ENCODE data around the gene TMPRSS4.

TMPRSS4 gene

DNA sequence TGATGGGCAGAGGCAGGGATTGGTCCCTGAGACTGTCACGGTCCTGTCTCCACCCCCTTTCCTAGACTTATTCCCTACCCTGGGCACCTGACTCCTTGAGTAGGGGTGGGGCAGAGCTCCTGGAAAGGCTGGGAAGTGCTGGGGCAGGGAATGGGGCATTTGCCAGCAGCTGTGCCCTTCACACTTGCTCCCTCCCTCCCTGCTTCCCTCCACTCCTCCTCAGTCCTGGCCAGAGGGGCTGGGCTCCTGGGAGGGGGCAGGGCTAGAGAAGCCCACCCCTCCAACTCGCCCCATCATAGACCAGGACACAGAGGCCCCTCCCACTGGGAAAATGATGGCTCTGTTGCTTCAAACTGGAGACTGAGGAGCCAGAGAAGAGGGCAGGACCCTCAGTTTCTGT lies 88.0 kb downstream of the TMPRSS4 start:
- H3F3A ChIP-seq (ENCODE audit: insufficient read depth, low read length): no peaks in the 10 kb centered on the region
- H3K9me2 ChIP-seq (ENCODE audit: low read depth, low read length): no peaks in the 10 kb centered on the region

DNA sequence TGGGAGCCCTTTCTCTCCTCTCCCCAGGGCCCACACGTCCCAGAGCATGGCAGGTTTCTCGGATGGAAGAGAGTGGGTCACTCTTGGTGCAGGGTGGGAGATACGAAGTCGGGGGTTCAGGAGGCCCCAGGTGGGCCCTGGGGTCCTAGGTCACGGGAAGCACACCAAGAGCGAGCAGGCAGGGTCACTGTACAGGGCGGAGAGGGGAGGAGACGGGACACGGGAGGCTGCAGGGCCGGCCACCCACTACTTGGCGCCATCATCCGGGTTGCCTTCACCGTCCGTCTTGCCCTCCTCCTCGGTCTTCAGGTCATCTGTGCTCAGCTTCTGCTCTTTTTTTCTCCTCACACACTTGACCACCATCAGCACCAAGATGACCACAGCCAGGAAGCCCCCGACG lies 89.8 kb downstream of the TMPRSS4 start:
- no peak overlapping the region for H3K4me2 ChIP-seq (ENCODE audit: low read length)

More for the DNA sequence above, 88.0 kb downstream of the TMPRSS4 start:
- H4K20me1 ChIP-seq (ENCODE audit: insufficient read depth, low read length): no peaks in the 10 kb centered on the region
- H3K9ac ChIP-seq (ENCODE audit: low read length): no peak overlapping the region
- no peaks in the 10 kb centered on the region for H3K36me3 ChIP-seq (ENCODE audit: insufficient read depth, low read length)
- H3K79me2 ChIP-seq (ENCODE audit: insufficient read depth, low read length): no peaks in the 10 kb centered on the region
- TF ChIP-seq EZH2 (IDR thresholded peaks at IDR 0.05; ENCODE audit: borderline replicate concordance, low read length): no peak
- TF ChIP-seq, protein P1, sequence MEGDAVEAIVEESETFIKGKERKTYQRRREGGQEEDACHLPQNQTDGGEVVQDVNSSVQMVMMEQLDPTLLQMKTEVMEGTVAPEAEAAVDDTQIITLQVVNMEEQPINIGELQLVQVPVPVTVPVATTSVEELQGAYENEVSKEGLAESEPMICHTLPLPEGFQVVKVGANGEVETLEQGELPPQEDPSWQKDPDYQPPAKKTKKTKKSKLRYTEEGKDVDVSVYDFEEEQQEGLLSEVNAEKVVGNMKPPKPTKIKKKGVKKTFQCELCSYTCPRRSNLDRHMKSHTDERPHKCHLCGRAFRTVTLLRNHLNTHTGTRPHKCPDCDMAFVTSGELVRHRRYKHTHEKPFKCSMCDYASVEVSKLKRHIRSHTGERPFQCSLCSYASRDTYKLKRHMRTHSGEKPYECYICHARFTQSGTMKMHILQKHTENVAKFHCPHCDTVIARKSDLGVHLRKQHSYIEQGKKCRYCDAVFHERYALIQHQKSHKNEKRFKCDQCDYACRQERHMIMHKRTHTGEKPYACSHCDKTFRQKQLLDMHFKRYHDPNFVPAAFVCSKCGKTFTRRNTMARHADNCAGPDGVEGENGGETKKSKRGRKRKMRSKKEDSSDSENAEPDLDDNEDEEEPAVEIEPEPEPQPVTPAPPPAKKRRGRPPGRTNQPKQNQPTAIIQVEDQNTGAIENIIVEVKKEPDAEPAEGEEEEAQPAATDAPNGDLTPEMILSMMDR (IDR thresholded peaks at IDR 0.05; ENCODE audit: low read length): no peak
- H2AFZ ChIP-seq (ENCODE audit: low read length): no peak overlapping the region
- no peaks in the 10 kb centered on the region for H3K4me1 ChIP-seq (ENCODE audit: insufficient read depth, low read length, severe bottlenecking)
- no peak overlapping the region for H3K4me2 ChIP-seq (ENCODE audit: low read length)
- H3K27ac ChIP-seq (ENCODE audit: low read depth, low read length, poor library complexity, severe bottlenecking): no peak overlapping the region
- H3K27me3 ChIP-seq (ENCODE audit: insufficient read depth, low read length): no peaks in the 10 kb centered on the region
- no peaks in the 10 kb centered on the region for H3K9me3 ChIP-seq (ENCODE audit: low read length)
- H3K4me3 ChIP-seq (ENCODE audit: low read depth, low read length, poor library complexity, severe bottlenecking): no peak overlapping the region

DNA sequence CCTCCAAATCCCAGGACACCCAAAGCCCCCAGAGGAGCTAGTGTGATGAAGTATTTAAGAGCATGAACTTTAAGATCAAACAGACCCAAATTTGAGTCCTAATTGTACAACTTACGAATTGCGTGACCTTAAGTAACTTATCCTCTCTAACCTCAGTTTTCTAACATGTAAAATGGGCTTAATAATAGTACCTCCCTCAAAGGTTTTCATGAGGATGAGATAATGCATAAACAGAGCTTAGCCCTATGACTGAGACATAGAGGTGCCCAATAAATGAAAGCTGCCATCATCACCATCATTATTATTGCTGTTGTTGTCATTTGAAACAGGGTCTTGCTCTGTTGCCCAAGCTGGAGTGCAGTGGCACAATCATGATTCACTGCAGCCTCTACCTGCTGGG lies 90.4 kb downstream of the TMPRSS4 start:
- TF ChIP-seq, protein P1 (IDR thresholded peaks at IDR 0.05; ENCODE audit: low read length): no peak
- TF ChIP-seq EZH2 (IDR thresholded peaks at IDR 0.05; ENCODE audit: borderline replicate concordance, low read length): no peak
- Histone ChIP-seq H3K9me3 (ENCODE audit: low read length) (no peaks in the 10 kb centered on the region), H3F3A (ENCODE audit: insufficient read depth, low read length) (no peaks in the 10 kb centered on the region), H3K4me1 (ENCODE audit: insufficient read depth, low read length, severe bottlenecking) (no peaks in the 10 kb centered on the region), H3K27ac (ENCODE audit: low read depth, low read length, poor library complexity, severe bottlenecking) (no peak overlapping the region), H3K79me2 (ENCODE audit: insufficient read depth, low read length) (no peaks in the 10 kb centered on the region), H3K27me3 (ENCODE audit: insufficient read depth, low read length) (no peaks in the 10 kb centered on the region; the same call in 1 of the 2 replicates), H3K9ac (ENCODE audit: low read length) (no peak overlapping the region), H4K20me1 (ENCODE audit: insufficient read depth, low read length) (no peaks in the 10 kb centered on the region), H3K9me2 (ENCODE audit: low read depth, low read length) (no peaks in the 10 kb centered on the region), H3K36me3 (ENCODE audit: insufficient read depth, low read length) (no peaks in the 10 kb centered on the region), H2AFZ (ENCODE audit: low read length) (no peak overlapping the region), H3K4me2 (ENCODE audit: low read length) (no peak overlapping the region), H3K4me3 (ENCODE audit: low read depth, low read length, poor library complexity, severe bottlenecking) (no peak overlapping the region)

More for the DNA sequence above, 89.8 kb downstream of the TMPRSS4 start:
- H3K4me3 ChIP-seq (ENCODE audit: low read depth, low read length, poor library complexity, severe bottlenecking): no peak overlapping the region
- H3K9me3 ChIP-seq (ENCODE audit: low read length): no peaks in the 10 kb centered on the region
- no peaks in the 10 kb centered on the region for H3K4me1 ChIP-seq (ENCODE audit: insufficient read depth, low read length, severe bottlenecking)
- no peak overlapping the region for H2AFZ ChIP-seq (ENCODE audit: low read length)
- H3F3A ChIP-seq (ENCODE audit: insufficient read depth, low read length): no peaks in the 10 kb centered on the region
- H4K20me1 ChIP-seq (ENCODE audit: insufficient read depth, low read length): no peaks in the 10 kb centered on the region
- no peaks in the 10 kb centered on the region; the same call in 1 of the 2 replicates for H3K27me3 ChIP-seq (ENCODE audit: insufficient read depth, low read length)
- no peak for TF ChIP-seq EZH2 (IDR thresholded peaks at IDR 0.05; ENCODE audit: borderline replicate concordance, low read length)
- TF ChIP-seq, protein P1 (IDR thresholded peaks at IDR 0.05; ENCODE audit: low read length): no peak
- H3K9ac ChIP-seq (ENCODE audit: low read length): no peak overlapping the region
- no peaks in the 10 kb centered on the region for H3K9me2 ChIP-seq (ENCODE audit: low read depth, low read length)
- H3K36me3 ChIP-seq (ENCODE audit: insufficient read depth, low read length): no peaks in the 10 kb centered on the region
- H3K27ac ChIP-seq (ENCODE audit: low read depth, low read length, poor library complexity, severe bottlenecking): no peak overlapping the region
- no peaks in the 10 kb centered on the region for H3K79me2 ChIP-seq (ENCODE audit: insufficient read depth, low read length)
